ENCODE measurements around the gene FHL1. TPM values are rescaled to one million over a fixed set of nuclear protein-coding genes. Genes with fewer than 3 reads are reported as not detected.

The FHL1 gene
- total RNA-seq, 1 experiment from 2014 or later = 20.0 TPM

GRCh38 chrX:136191171-136191570 is 43.8 kb downstream of the FHL1 start:
- no peak for DNase-seq (ENCODE audit: low read depth, low spot score)
- H2AFZ ChIP-seq (ENCODE audit: low read depth, low read length, poor library complexity, severe bottlenecking) = no peak overlapping the region
- no peak overlapping the region for H3K27ac ChIP-seq (ENCODE audit: low read depth, low read length)
- H4K20me1 ChIP-seq (ENCODE audit: insufficient read depth) = no peaks in the 10 kb centered on the region
- no TSS peak for BruUV-seq (replicated peaks)
- H3K27me3 ChIP-seq (ENCODE audit: insufficient read depth, low read length) = no peaks in the 10 kb centered on the region
- no peaks in the 10 kb centered on the region for H3K79me2 ChIP-seq (ENCODE audit: insufficient read depth, low read length)
- no peaks in the 10 kb centered on the region for H3K9me3 ChIP-seq (ENCODE audit: control insufficient read depth in 1 of 2, insufficient read depth in 1 of 2, low read depth in 1 of 2, low read length in 2 of 2)
- intact Hi-C loops (cut with micrococcal nuclease) = no loop called here
- no peak overlapping the region for H3K4me2 ChIP-seq (ENCODE audit: low read length)
- CTCF ChIA-PET = interaction anchor here (1.5 kb wide), 1 partner anchor 28 kb away, joined by 4 read pairs; no protein-coding TSS in a partner anchor
- no peak overlapping the region for H3K9ac ChIP-seq (ENCODE audit: low read length)
- POLR2A ChIA-PET = no interaction called here
- no peaks in the 10 kb centered on the region for H3K36me3 ChIP-seq (ENCODE audit: control insufficient read depth in 1 of 2, insufficient read depth in 2 of 2, low read length in 2 of 2)
- RAD21 ChIA-PET (ENCODE audit: low non-redundant PET in 1 of 2, low total read pairs in 2 of 2, uncharacterized antibody in 2 of 2, unreplicated experiment in 2 of 2) = no interaction called here
- no peaks in the 10 kb centered on the region for H3K4me1 ChIP-seq (ENCODE audit: control insufficient read depth in 1 of 2, insufficient read depth in 2 of 2, low read length in 2 of 2)
- ATAC-seq = no peak
- no peak for TF ChIP-seq POLR2A (IDR thresholded peaks at IDR 0.05; ENCODE audit: borderline replicate concordance, extremely low read depth, insufficient read depth, insufficient read length)
- no peak for TF ChIP-seq SIN3A (IDR thresholded peaks at IDR 0.05; ENCODE audit: low read depth)
- no peak for TF ChIP-seq CTCF (IDR thresholded peaks at IDR 0.05 in 2 of 3, conservative IDR thresholded peaks at IDR 0.05 in 1 of 3; ENCODE audit: borderline replicate concordance in 1 of 3, insufficient read depth in 1 of 3, low read depth in 2 of 3, low read length in 2 of 3)
- TF ChIP-seq, protein P1, sequence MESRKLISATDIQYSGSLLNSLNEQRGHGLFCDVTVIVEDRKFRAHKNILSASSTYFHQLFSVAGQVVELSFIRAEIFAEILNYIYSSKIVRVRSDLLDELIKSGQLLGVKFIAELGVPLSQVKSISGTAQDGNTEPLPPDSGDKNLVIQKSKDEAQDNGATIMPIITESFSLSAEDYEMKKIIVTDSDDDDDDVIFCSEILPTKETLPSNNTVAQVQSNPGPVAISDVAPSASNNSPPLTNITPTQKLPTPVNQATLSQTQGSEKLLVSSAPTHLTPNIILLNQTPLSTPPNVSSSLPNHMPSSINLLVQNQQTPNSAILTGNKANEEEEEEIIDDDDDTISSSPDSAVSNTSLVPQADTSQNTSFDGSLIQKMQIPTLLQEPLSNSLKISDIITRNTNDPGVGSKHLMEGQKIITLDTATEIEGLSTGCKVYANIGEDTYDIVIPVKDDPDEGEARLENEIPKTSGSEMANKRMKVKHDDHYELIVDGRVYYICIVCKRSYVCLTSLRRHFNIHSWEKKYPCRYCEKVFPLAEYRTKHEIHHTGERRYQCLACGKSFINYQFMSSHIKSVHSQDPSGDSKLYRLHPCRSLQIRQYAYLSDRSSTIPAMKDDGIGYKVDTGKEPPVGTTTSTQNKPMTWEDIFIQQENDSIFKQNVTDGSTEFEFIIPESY (IDR thresholded peaks at IDR 0.05; ENCODE audit: extremely low read depth, insufficient replicate concordance, low read length) = no peak
- TF ChIP-seq CEBPB (IDR thresholded peaks at IDR 0.05; ENCODE audit: low read depth) = no peak
- TF ChIP-seq POLR2AphosphoS5 (IDR thresholded peaks at IDR 0.05; ENCODE audit: low read depth, low read length) = no peak
- no peak for TF ChIP-seq YY1 (IDR thresholded peaks at IDR 0.05; ENCODE audit: extremely low read depth, insufficient replicate concordance, low read depth, low read length)
- TF ChIP-seq, protein P2, sequence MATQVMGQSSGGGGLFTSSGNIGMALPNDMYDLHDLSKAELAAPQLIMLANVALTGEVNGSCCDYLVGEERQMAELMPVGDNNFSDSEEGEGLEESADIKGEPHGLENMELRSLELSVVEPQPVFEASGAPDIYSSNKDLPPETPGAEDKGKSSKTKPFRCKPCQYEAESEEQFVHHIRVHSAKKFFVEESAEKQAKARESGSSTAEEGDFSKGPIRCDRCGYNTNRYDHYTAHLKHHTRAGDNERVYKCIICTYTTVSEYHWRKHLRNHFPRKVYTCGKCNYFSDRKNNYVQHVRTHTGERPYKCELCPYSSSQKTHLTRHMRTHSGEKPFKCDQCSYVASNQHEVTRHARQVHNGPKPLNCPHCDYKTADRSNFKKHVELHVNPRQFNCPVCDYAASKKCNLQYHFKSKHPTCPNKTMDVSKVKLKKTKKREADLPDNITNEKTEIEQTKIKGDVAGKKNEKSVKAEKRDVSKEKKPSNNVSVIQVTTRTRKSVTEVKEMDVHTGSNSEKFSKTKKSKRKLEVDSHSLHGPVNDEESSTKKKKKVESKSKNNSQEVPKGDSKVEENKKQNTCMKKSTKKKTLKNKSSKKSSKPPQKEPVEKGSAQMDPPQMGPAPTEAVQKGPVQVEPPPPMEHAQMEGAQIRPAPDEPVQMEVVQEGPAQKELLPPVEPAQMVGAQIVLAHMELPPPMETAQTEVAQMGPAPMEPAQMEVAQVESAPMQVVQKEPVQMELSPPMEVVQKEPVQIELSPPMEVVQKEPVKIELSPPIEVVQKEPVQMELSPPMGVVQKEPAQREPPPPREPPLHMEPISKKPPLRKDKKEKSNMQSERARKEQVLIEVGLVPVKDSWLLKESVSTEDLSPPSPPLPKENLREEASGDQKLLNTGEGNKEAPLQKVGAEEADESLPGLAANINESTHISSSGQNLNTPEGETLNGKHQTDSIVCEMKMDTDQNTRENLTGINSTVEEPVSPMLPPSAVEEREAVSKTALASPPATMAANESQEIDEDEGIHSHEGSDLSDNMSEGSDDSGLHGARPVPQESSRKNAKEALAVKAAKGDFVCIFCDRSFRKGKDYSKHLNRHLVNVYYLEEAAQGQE (IDR thresholded peaks at IDR 0.05; ENCODE audit: low read depth) = no peak
- no peak for TF ChIP-seq EZH2 (IDR thresholded peaks at IDR 0.05)
- TF ChIP-seq SRF (IDR thresholded peaks at IDR 0.05; ENCODE audit: low read depth) = no peak
- no peak for TF ChIP-seq SP1 (IDR thresholded peaks at IDR 0.05; ENCODE audit: low read depth)
- TF ChIP-seq TCF7L2 (IDR thresholded peaks at IDR 0.05; ENCODE audit: borderline replicate concordance, extremely low read depth, insufficient read depth, insufficient read length) = no peak
- no peak overlapping the region for H3K4me3 ChIP-seq (replicated peaks in 1 of 2; ENCODE audit: low read depth in 1 of 2, low read length in 2 of 2)
- H3K9me2 ChIP-seq (ENCODE audit: insufficient read depth) = no peaks in the 10 kb centered on the region
